ENCODE results near the gene SECTM1. TPM values are rescaled to one million over a fixed set of nuclear protein-coding genes. Genes with fewer than 3 reads are reported as not detected.

SECTM1 gene
- total RNA-seq, 1 donor from 2014 or later = 0.27 TPM

DNA sequence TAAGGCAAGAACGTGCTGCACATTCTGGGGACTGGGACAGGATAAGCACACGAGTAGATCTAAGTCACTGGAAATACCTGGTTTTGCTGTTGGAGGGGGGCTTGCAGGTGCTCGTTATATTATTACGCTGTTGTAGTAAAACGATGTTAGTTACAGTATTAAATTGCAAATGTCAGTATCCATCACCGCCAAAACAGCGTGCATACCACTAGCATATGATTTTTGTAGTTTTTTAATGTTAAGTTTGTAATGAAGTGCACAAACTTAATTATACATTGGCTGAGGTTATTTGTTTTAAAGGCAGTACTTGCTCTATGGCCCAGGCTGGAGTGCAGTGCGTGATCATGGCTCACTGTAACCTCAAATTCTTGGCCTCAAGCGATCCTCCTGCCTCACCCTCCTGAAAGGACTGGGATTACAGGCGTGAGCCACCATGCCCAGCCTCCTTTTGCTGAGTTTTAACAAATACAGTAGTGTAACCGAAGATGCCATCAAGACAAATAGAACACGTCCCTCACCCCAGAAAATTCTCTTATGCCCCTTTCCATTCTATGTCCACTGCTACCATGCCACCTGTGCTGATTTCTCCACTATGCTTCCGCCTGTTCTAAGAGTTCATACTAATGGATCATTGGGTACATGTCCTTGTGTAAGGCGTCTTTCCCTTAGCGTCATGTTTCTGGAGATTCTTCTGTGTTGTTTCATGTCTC is 39.3 kb downstream of the SECTM1 start:
- peak overlapping the region; percentile 43 for H3K4me3 ChIP-seq (ENCODE audit: insufficient read depth, low read depth, low read length)
- Mint-ChIP-seq H3K27me3 (ENCODE audit: low read depth, unreplicated experiment) (peaks cover 18% of the 10 kb centered on the region), H3K4me3 (ENCODE audit: unreplicated experiment) (peak overlapping the region; percentile 83), H3K27ac (ENCODE audit: unreplicated experiment) (peak overlapping the region; percentile 50), H3K4me1 (ENCODE audit: low read depth, unreplicated experiment) (peaks cover 3% of the 10 kb centered on the region), H3K36me3 (ENCODE audit: low read depth, unreplicated experiment) (no peaks in the 10 kb centered on the region), H3K9me3 (ENCODE audit: unreplicated experiment) (no peaks in the 10 kb centered on the region)
- DNase-seq (ENCODE audit: low read depth) (no peak), FAIRE-seq (no peak)
- peaks cover 28% of the 10 kb centered on the region for H3K4me1 ChIP-seq (ENCODE audit: insufficient read depth, low read length)
- no peak overlapping the region for H3K27ac ChIP-seq (ENCODE audit: low read depth, low read length)
- no peaks in the 10 kb centered on the region for H4K20me1 ChIP-seq (ENCODE audit: insufficient read depth, low read length)
- no peaks in the 10 kb centered on the region for H3K9me3 ChIP-seq (ENCODE audit: insufficient read depth, low read depth, low read length)
- no peaks in the 10 kb centered on the region for H3K79me2 ChIP-seq (ENCODE audit: insufficient read depth, low read length)
- H2AFZ ChIP-seq (ENCODE audit: low read depth, low read length) = no peak overlapping the region
- H3K27me3 ChIP-seq (ENCODE audit: insufficient read depth, low read length) = no peaks in the 10 kb centered on the region
- no peak for TF ChIP-seq EZH2 (IDR thresholded peaks at IDR 0.05; ENCODE audit: insufficient read depth, low read length)
- TF ChIP-seq, protein P1, sequence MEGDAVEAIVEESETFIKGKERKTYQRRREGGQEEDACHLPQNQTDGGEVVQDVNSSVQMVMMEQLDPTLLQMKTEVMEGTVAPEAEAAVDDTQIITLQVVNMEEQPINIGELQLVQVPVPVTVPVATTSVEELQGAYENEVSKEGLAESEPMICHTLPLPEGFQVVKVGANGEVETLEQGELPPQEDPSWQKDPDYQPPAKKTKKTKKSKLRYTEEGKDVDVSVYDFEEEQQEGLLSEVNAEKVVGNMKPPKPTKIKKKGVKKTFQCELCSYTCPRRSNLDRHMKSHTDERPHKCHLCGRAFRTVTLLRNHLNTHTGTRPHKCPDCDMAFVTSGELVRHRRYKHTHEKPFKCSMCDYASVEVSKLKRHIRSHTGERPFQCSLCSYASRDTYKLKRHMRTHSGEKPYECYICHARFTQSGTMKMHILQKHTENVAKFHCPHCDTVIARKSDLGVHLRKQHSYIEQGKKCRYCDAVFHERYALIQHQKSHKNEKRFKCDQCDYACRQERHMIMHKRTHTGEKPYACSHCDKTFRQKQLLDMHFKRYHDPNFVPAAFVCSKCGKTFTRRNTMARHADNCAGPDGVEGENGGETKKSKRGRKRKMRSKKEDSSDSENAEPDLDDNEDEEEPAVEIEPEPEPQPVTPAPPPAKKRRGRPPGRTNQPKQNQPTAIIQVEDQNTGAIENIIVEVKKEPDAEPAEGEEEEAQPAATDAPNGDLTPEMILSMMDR (IDR thresholded peaks at IDR 0.05; ENCODE audit: insufficient read depth, low read depth, low read length) = no peak
- no peaks in the 10 kb centered on the region for H3K36me3 ChIP-seq (ENCODE audit: insufficient read depth, low read length)
- peak overlapping the region; percentile 76 for H3K4me2 ChIP-seq (ENCODE audit: low read length)
- H3K9ac ChIP-seq (ENCODE audit: low read length) = no peak overlapping the region

DNA sequence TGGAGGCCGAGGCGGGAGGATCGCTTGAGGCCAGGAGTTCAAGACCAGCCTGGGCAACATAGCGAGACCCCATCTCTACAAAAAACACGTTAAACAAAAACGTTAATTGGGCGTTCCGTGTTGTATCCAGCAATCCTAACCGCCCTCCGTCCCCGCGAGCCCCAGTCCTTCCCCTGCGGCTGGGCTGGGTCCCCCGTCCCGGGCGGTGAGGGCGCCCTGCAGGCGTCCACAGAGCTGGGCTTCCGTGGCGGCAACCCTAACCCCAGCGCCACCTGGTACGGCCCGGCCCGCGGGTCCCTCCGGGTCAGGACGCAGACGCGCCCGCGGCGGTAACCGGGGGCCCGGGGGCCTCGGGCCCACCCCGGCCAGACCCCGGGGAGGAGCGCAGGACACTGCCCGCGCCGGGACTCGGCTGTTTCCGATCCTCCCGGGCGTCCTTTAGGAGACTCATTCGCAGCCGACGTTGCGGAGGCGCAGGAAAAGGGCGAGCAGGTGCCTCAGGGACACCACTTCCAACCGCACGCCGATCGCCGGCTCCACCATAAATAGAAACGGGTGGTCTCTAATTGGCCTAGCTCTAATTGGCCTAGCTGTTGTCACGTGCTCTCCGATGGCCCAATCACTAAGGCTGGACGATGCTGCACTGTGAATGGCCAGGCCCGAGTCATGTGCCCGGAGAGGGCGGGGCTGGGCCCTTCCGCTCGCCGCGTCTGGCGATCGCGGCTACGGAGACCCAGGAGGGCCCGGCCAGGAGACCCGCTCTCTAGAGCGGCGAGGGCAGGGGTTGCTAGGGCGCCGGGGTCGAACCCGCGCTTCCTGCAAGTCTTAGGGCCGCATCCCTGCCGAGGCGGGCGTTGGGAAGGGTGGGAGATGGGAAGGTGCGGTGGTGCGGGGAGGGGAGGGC is 41.1 kb downstream of the SECTM1 start:
- H3K36me3 Mint-ChIP-seq (ENCODE audit: low read depth, unreplicated experiment) = no peaks in the 10 kb centered on the region
- H3K27ac Mint-ChIP-seq (ENCODE audit: unreplicated experiment) = no peak overlapping the region
- Histone ChIP-seq H3K9ac (ENCODE audit: low read length) (peak overlapping the region; percentile 84), H3K4me3 (ENCODE audit: insufficient read depth, low read depth, low read length) (peak overlapping the region; percentile 71), H3K4me2 (ENCODE audit: low read length) (peak overlapping the region; percentile 92), H3K4me1 (ENCODE audit: insufficient read depth, low read length) (peaks cover 27% of the 10 kb centered on the region), H3K36me3 (ENCODE audit: insufficient read depth, low read length) (no peaks in the 10 kb centered on the region), H3K27ac (ENCODE audit: low read depth, low read length) (peak overlapping the region; percentile 80), H4K20me1 (ENCODE audit: insufficient read depth, low read length) (no peaks in the 10 kb centered on the region), H3K9me3 (ENCODE audit: insufficient read depth, low read depth, low read length) (peaks cover 2% of the 10 kb centered on the region), H2AFZ (ENCODE audit: low read depth, low read length) (peak overlapping the region; percentile 91), H3K27me3 (ENCODE audit: insufficient read depth, low read length) (no peaks in the 10 kb centered on the region), H3K79me2 (ENCODE audit: insufficient read depth, low read length) (no peaks in the 10 kb centered on the region)
- TF ChIP-seq, protein P1 (IDR thresholded peaks at IDR 0.05; ENCODE audit: insufficient read depth, low read depth, low read length) = no peak
- TF ChIP-seq EZH2 (IDR thresholded peaks at IDR 0.05; ENCODE audit: insufficient read depth, low read length) = no peak
- peak overlapping the region; percentile 87 for H3K4me3 Mint-ChIP-seq (ENCODE audit: unreplicated experiment)
- H3K27me3 Mint-ChIP-seq (ENCODE audit: low read depth, unreplicated experiment) = peaks cover 10% of the 10 kb centered on the region
- no peak for FAIRE-seq
- H3K4me1 Mint-ChIP-seq (ENCODE audit: low read depth, unreplicated experiment) = peaks cover 2% of the 10 kb centered on the region
- H3K9me3 Mint-ChIP-seq (ENCODE audit: unreplicated experiment) = no peaks in the 10 kb centered on the region
- peak; percentile 97 for DNase-seq (ENCODE audit: low read depth)
